ENCODE results near the gene SORCS2.

SORCS2 gene

DNA sequence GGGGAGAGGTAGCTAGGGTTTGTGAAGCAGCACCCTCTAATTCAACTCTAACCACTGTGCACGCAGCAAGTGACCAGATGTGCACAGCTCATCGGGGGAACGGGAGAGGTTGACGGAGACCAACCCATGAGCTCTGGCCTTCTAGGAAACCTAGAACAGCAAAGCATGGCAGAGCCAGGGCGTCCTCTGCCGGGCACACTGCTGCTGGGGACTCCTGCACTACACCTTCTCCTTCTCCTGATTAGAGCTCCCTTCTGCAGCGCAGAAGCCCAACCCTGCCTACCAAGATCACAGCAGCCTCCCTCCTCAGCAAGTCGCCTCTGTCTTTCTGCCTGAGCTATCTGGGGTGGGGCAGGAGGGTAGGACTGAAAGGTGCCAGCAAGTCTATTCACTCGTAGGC is 494.7 kb downstream of the SORCS2 start:
- no peak for DNase-seq

DNA sequence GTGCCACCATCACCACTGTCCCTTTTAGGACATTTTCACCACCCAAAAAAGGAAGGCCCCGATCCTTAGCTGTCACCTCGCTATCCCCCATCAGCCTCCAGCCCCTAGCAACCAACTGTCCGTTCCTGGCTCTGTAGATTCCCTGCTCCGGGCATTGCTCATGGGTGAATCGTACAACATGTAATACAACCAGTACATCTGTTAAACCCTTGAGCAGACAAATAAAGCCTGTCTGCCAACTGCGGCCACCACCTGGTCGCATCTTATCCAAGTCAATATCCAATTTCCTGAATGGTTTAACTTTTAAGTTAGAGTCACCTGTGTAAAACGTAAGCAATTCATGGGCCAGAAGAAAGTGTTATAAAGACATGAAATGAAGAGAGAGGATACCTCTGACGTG is 495.5 kb downstream of the SORCS2 start:
- no peak for DNase-seq

DNA sequence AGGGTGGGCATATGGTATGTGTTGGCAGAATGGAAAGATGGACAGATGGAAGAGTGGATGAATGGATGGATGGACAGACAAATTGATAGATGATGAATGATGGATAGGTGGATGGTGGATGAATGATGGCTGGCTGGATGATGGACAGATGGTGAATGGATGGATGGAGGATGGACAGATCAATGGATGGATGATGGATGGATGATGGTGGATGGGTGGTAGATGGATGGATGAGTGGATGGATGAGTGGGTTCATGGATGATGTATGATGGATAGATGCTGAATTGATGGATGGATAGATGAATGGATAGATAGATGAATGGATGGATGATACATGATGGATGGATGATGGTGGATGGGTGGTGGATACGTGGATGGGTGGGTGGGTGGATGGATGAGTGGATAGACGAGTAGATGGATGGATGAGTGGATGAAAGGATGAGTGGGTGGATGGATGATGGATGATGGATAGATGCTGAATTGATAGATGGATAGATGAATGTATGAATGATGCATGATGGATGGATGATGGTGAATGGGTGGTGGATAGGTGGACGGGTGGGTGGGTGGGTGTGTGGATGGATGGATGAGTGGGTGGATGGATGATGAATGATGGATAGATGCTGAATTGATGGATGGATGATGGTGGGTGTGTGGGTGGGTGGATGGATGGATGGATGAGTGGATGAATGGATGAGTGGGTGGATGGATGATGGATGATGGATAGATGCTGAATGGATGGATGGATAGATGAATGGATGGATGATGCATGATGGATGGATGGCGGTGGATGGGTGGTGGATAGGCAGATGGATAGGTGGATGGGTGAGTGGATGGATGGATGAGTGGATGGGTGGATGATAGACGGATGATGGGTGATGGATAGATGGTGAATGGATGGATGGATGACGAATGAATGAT is 497.7 kb downstream of the SORCS2 start:
- no peak for DNase-seq

DNA sequence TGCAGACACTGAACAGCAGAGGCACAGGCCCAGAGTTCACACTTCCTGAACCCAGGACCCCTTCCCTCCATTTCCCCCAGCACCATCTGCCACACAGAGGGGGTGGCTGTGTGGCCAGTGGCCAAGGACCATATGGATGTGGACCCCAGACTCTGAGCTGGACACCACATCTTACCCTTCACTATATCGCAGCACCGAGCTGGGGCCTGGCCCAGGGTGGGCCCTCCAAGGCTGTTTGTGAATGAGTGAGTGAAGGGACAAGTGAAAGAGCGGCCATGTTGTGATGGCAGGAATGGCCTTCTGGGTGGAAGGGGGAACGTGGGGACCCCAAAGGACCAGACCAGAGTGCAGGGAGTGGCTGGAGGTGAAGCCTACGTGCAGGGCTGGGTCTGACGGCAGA is 498.7 kb downstream of the SORCS2 start:
- no peak for DNase-seq

DNA sequence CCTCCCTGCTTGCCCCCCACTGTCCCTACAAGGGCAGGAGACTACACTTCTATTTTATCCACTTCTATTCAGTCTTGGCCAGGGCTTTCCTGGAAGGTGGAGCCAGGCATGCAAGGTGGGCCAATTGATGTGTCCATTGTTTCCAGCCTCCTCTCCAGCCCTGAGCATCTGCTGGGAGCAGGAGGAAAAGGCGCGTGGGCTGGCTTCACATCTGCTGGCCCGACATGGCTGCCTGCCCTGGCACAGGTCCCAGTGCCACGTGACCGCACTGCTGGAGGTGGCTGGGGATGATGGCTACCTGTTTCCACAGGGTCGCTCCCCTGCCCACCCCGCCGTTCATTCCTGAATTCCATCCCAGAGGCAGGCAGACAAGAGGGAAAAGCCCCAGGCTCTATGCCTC is 499.6 kb downstream of the SORCS2 start:
- DNase-seq, result no peak

DNA sequence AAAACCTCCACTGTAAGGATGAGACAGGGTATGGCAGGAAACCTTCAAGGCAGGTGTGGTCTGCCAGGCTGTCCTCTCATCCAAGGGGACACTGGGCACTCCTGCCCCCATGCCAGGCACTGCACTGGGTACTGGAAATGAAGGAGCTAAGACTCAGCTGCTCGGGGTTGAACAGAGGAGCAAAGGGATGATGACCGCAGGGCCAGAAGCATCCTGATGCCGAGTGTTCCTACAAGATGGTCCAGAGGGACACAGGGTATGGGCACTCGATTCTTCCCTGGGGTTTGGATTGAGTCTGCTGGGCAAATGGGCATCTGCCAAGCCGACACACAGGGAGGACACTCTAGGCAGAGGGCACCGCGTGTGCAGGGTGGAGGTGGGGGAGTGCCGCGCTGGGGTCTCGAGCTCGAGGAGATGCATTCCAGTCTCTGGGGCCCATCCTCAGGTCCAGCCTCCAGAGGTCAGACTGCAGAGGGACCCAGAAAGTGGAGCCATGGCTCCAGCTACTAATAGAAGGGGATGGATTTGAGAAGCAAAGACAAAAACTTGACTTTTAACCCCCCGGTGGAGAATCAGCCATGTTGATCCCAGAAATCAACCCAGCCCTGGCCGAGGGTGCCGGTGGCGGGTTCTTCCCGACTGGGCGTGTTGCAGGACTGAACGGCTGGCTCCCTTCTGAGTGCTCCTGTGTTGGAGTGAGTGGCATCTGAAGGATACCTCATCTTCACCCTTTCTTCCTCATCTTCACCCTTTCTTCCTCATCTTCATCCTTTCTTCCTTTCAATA is 500.3 kb downstream of the SORCS2 start:
- no peak for DNase-seq

DNA sequence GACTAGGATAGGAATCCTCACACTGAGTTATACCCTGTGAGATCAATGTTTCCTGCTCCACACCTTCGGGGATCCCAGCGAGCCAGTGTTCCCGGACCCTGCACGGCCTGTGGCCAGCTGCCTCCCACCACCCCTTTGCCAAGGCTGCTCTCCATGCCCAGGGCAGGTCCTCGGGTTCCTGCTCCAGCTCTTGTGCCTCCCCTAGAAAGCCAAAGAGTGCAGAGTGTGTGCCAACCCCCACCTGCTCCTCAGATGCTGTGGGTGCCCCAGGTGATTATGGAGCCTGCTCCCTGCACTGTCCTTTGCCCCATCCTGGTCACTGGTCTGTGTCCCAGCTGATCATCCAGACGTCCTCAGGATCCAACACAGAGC is 500.9 kb downstream of the SORCS2 start:
- no peak for DNase-seq

DNA sequence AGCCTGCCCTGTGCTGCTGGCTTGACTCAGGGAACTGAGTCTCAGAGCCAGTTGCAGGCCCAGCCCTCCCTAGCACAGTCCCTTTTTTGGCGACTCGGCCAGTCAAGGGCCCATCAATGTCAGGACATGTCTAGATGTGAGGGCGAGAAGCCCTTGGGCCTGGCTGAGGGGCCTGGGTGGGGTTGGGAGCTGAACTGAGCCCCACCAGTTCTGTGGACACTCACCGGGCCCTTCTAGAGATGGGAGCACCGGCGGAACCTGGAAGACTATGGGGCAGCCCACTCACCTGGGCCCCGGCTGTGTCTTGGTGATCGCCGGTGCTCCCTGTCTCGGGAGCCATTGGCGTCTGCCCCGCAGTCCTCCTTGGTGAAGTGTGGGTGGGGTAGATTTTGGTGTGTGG is 501.4 kb downstream of the SORCS2 start:
- DNase-seq, result no peak

DNA sequence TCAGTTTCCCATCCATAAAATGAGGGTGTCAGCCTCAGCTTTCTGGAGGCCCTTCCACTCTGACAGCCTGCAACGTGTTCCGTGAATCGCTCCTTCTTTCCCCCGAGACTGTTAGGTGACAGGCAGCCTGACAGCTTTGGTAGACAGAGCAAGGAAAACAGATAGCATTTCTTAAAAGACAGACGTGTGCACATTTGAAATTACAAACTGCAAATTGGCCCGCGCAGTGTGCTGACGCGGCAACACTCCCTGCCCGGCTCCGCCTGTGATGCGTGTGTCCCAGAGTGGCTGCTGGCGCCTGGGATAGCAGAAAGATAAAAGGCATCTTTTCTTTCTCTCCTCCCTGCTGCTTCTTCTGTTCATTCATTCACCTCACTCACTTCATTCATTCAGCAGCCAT is 502.0 kb downstream of the SORCS2 start:
- no peak for DNase-seq

DNA sequence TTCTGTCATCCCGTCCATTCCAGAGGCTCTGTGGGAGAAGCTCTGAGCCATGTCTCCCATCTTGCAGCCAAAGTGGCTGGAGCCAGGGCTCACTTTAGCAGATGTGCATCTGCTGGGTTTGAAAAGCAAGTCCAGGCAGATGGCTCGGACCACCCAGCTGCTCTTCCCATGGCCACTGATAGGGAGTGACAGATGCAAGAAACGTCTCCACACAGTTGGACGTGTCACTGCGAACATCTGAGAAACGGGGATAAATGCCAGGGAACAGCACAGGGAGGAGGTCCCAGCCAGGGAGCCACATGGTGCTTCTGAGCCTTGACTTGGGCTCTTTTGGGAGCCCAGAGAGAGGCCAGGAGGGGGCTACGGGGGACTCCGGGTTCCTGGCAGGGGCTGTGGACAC is 505.0 kb downstream of the SORCS2 start:
- no peak for DNase-seq

DNA sequence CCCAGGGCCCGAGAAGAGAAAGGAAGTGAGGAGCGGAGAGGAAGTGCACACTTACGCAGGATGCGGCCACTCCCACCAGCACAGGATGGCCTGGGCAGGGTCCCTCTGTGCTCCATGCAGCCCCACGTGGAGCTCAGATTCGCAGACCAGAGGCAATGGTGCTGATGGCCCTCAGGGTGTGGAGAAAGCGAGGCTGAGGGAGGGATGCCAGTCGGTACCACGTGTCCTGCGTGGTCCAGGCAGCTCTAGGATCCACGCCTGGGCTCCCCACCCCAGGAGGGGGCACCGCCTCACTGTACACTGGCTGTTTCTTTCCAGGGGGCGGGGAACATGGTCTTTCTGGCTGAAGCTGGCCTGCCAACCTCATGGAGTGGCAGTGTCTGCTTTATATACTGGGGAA is 505.5 kb downstream of the SORCS2 start:
- no peak for DNase-seq

DNA sequence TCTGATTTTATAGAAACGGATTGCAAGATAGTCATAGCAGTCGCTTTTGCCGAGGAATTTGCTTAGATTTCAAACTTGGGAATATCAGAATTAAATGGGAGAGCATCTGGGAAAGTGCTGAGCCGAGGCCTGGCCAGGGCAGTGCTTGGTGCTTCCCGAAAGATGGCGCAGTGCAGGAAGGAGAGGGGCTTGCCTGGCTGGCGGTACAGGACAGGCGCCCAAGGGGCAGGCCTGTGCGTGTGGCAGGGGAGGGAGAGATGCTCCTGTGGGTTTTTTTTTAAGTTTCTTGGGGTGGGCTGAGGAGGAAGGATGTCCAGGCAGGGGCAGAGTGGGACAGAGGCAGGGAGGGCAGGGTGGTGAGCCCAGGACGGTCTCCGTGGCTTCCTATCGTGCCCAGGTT is 506.2 kb downstream of the SORCS2 start:
- no peak for DNase-seq

DNA sequence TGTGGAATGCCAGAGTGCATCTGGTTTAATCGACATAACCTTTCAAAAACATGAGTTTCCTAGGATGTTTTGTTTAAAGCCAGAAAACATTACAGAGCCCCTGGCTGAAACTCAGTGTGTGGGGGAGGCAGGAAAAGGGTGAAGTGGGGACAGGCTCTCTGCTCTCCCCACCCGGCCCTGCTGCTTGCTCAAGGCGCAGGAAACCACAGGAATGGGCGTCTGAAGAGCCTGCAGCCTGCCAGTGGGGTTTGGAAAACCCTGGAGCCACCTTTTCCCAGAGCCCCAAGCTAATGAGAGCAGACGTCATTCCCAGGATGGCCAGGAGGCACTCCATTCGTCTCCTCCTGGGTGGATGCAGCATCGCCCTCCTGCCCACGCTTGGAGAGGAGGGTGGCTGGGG is 506.7 kb downstream of the SORCS2 start:
- DNase-seq, result no peak

DNA sequence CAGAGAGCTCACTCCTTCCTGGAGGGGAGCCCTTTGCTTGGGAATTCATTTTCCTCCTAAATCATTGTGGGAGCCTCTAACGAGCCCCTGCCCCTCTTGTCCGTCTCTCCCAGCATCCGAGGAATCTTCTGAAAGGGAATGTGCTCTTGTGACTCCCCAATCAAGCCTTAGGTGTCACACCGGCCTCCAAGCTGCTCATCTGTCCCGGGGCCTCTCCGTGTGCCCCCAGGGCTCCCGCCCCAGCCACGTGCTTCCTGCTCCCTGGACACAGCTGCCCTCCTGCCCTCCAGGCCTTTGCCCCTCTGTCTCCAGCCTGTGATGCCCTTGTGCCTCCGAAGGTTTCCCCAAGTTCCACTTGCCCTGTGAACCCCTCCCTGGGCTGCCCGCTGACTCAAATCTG is 507.5 kb downstream of the SORCS2 start:
- DNase-seq, result no peak

DNA sequence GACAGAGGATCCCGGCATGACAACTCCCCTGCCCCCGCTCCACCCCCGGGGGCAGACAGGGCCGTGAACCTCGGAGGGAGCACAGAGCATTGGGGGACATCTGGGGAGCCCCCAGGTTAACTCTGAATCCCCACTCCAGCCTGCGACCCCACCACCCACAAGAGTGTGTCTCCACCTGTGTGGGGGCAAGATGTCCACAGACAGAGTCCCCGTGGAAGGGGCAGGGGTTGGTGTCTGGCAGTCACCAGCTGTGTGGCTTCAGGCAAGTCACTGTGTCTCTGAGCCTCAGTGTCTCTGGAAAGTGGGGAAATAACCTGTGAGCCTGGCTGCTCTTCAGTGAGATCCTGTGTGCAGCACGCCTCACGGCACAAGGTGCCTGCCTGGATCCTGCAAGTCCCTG is 508.3 kb downstream of the SORCS2 start:
- no peak for DNase-seq

DNA sequence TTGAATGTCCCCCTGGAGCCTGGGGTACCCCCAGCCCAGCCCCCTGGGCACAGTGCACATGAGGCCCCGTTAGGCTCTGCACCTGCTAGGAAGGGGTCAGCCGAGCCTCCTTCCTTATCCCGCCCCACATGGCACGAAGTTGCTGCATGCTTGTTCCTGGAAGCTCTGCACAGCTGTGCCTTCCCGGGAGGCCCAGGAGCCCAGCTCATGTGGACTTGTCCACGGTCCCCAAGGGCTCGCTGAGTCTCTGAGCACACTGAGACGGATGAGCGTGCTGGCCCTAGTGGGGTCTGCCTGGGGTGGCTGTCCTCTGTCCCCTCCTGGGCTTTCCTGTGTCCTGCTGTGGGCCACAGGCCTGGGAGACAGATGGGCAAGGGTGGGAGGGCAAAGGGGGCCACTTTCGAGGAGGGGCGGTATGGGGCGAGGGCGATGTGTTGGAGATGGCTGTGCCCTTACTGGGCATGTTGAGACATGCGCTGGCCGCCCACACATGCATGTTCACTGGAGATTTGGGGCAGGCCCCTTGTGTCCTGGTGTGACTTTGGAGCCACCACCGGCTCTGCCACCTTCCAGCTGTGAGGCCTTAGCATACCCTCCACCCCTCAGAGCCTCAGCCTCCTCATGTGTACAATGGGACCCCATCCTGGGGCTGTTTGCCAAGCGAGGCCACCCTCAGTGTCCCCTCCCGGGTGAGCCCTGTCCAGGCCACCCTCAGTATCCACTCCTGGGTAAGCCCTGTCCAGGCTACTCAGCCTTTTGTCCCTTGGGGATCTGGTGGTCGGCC is 509.7 kb downstream of the SORCS2 start:
- DNase-seq, result no peak

DNA sequence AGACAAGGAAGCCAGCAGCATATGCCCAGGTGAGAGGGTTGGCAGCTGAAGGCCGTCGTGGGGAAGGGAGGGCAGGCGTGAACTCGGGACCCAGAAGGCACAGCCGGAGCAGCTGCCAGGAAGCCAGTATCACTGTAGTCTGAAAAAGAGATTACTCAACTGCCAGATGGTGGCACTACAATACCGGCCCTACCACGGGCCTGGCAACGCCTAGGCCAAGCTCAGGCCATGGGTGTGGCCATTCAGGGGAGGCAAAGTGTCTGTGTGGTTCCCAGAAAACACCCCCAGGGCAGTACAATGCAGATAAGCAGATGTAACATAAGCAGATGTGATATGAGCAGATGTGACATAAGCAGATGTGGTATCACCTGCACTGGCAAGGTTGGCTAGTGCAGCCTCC is 511.4 kb downstream of the SORCS2 start:
- DNase-seq, result no peak

DNA sequence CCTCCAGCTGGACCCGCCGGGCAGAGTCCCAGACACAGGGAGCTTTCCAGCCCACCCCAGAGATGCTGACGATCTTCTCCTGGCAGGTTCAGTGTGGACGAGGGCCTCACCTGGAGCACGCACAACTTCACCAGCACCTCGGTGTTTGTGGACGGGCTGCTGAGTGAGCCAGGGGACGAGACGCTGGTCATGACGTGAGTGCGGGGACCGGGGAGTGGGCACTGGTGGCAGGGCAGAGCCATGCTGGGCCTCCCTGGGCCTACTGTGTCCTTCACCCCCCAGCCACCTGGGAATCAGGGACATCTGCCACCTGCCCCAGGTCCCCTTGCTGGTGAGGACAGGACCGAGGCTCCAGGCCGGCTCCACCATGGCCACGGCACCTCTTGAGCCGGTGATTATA is 511.8 kb downstream of the SORCS2 start:
- DNase-seq, result no peak

DNA sequence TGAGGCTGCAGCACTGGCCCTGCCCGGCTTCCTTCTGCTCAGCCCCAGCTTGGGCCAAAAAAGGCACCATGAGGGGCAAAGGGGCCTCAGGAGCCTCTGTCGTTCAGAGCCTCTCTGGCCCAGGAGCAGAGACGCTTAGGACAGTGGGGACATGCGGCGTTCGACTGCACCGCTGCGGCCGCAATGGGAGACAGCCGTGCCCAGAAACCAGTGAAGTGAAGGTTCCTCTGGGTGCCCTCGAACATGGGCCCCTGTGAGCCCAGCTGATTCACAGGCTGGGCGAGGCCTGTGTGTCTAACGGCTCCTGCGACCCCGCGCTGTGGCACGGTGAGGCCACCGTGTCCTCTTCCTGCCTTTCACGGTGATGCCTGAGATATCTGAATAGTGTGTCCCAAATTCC is 512.3 kb downstream of the SORCS2 start:
- DNase-seq, result no peak

DNA sequence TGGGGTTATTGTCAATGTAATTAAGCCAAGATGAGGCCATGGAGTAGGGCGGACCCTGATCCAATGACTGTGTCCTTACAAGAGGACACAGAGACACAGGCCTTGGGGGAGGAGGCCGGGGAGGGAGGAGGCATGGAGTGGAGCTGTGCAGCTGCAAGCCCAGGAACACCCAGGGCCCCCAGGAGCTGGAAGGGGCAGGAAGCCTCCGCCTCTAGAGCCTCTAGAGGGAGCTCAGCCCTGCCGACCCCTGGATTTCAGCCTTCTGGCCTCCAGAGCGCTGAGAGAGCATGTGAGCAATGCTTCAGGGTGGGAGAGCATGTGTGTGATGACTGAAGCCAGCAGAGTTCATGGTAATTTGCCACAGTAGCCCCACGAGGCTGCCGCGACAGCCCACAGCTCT is 512.7 kb downstream of the SORCS2 start:
- DNase-seq, result no peak

DNA sequence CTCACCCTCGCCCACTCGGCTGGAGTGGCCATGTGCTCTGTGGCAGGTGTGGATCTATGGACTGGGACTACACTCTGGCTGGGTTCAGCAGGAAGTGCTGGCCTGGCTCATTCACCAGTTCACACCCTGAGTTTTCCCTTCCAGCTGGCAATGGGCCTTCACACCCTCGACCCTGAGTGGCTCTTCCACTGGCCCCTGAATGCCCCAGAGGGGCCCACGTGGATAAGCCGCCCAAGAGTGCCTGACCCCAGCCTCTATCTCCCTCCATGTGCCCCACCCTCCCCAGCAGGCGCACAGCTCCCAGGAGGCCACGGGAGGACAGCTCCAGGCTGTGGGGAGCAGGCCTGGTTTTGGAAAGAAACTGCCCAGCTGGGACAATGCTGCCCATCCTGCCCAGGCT is 513.3 kb downstream of the SORCS2 start:
- DNase-seq, result no peak

DNA sequence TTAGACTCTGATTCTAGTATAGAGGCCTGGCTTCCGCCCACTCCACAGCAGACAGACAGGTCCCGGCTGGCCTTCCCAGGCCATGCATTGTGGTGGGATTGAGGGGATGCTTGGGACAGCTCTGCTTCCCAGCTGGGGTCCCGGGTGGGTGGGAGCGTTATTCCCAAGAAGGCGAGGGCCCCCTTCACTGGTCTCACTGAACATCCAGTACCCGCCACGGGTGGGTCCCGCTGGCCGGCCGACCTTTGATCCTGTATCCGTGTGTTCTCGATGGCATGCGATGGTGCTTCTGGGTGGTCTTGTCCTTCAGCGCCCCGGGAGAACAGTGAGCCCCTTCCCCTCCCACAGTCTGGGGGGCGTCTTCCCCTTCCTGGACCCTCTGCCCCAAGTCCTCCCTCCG is 515.9 kb downstream of the SORCS2 start:
- no peak for DNase-seq

DNA sequence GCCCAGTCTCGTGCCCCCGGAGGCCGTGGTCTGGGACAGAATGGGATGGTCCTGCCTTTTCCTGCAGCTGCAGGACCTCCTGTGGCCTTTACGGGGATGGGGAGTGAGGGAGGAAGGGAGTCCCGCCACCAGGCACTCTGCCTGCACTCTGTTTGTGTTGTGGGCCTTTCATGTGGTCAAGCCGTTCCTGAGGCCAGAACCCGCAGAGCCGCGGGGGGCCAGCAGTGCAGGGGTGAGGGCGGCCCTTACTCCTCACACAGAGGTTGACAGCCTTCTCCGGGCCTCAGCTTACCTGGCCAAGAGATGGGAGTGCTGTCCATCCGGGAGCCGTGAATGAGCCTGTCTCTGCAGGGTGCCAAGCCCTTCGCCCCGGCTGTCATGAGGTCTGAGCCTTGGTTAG is 516.6 kb downstream of the SORCS2 start:
- no peak for DNase-seq

DNA sequence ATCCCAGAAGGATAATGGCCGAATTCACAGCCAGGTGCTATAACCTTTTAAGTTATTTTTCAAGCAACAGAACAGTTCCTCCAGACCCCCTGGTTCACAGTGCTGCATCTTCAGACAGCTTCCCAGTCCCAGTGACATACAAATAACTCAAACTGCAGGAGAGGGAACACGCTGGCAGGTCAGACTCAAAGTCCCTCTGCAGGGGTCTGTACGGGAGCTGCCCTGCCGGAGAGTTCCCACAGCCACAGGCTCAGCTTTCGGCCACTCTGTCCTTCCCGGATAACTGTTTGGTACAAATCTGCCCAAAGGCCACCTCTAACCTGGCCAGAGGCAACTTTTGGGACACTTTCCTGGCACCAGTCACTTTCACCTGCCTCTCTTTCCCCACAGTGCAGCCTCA is 517.1 kb downstream of the SORCS2 start:
- no peak for DNase-seq
